GM18858 (cell line): ENCODE results near the gene CDC42EP4.
"Not testable (repeated sequence)": the region's sequence is repeated elsewhere in the genome, so short reads cannot be mapped to it uniquely, and the experiment has no call there.

Experiments
- ATAC-seq: cut with Tn5 transposase; IDR thresholded peaks from one replicate; pipeline ENCODE4 v1.9.1; 2021; ENCODE audit not compliant: unreplicated experiment

The CDC42EP4 gene

GRCh38 chr17:73281928-73282327 lies 29.9 kb downstream of the CDC42EP4 start:
- peak; percentile 86 for ATAC-seq

GRCh38 chr17:73280191-73280590 lies 31.6 kb downstream of the CDC42EP4 start:
- no peak for ATAC-seq

GRCh38 chr17:73279704-73280103 lies 32.1 kb downstream of the CDC42EP4 start:
- ATAC-seq = no peak

- ATAC-seq = no peak
Measured at GRCh38 chr17:73278465-73279453, 33.0 kb downstream of the CDC42EP4 start.

GRCh38 chr17:73278049-73278464 lies 33.7 kb downstream of the CDC42EP4 start:
- ATAC-seq = no peak

GRCh38 chr17:73274490-73274889 lies 37.3 kb downstream of the CDC42EP4 start:
- ATAC-seq = no peak

GRCh38 chr17:73272906-73273218 lies 38.9 kb downstream of the CDC42EP4 start:
- ATAC-seq = no peak

GRCh38 chr17:73271072-73271471 lies 40.7 kb downstream of the CDC42EP4 start:
- peak; percentile 100 for ATAC-seq

GRCh38 chr17:73269791-73270190 lies 42.0 kb downstream of the CDC42EP4 start:
- ATAC-seq = no peak

GRCh38 chr17:73269329-73269615 lies 42.5 kb downstream of the CDC42EP4 start:
- no peak for ATAC-seq

- no peak for ATAC-seq
Measured at GRCh38 chr17:73268582-73269328, 43.0 kb downstream of the CDC42EP4 start.

- no peak for ATAC-seq
Measured at GRCh38 chr17:73267648-73268537, 43.9 kb downstream of the CDC42EP4 start.

- no peak for ATAC-seq
Measured at GRCh38 chr17:73266796-73267195, 45.0 kb downstream of the CDC42EP4 start.

GRCh38 chr17:73265646-73266640 lies 45.9 kb downstream of the CDC42EP4 start:
- no peak for ATAC-seq

- ATAC-seq = not testable (repeated sequence)
Measured at GRCh38 chr17:73264448-73264847, 47.4 kb downstream of the CDC42EP4 start.

GRCh38 chr17:73262676-73263642 lies 48.8 kb downstream of the CDC42EP4 start:
- ATAC-seq = no peak

- ATAC-seq = no peak
Measured at GRCh38 chr17:73261952-73262675, 49.7 kb downstream of the CDC42EP4 start.

- ATAC-seq = no peak
Measured at GRCh38 chr17:73261617-73261951, 50.2 kb downstream of the CDC42EP4 start, which contains the start of gene CPSF4L. TSS of gene CPSF4L (minus strand) at chr17:73261880. CDS start at chr17:73261818, 62 bp downstream.
